K562 (cell line): ENCODE results near the gene DPY19L3. TPM values are rescaled to one million over a fixed set of nuclear protein-coding genes. Genes with fewer than 3 reads are reported as not detected.

ENCODE experiments used
- REST ChIP-seq, 2 experiments: fragments of 450-650 bp; formaldehyde crosslinking in 1 of 2; IDR thresholded peaks; 2 replicates each; pipeline versions ENCODE4 v1.4.0 to v1.6.1; 2014 to 2020; ENCODE audit warnings: mild to moderate bottlenecking in 2 of 2, borderline replicate concordance in 1 of 2, low read depth in 1 of 2
- polyA plus RNA-seq, 8 experiments: library from polyadenylated mRNA; depleted of rRNA in 4 of 8; stranded (reverse) in 5 of 8; unstranded in 3 of 8; fragments of >200 nt; fragmentation: Nextera tagmentation in 2 of 8; fragmentation: Illumina TruSeq in 1 of 8; extraction: Ambion mirVana in 2 of 8; extraction: Trizol in 1 of 8; gene quantifications; 2 replicates each; pipeline versions ENCODE4 v1.2.1 to v1.2.3, GENCODE V29; 2011 to 2014; ENCODE audit warnings: inconsistent platforms in 1 of 8, missing spikeins in 1 of 8
- total RNA-seq, 7 experiments: library from RNA; depleted of rRNA in 6 of 7; stranded (reverse); fragments of >200 nt in 6 of 7; fragmentation: Illumina TruSeq in 2 of 7; extraction: Trizol in 2 of 7; gene quantifications; 2 replicates each; pipeline versions ENCODE4 v1.2.1 to v1.2.3, GENCODE V29; 2011 to 2021; ENCODE audit warnings: low replicate concordance in 1 of 7

DPY19L3 gene
- total and polyA plus RNA-seq, 9 of the 15 experiments (the other 6 are each of a cell fraction or from before 2014, with no cell fraction given), result 4.7 to 39.2 (median 22.0) TPM

- peak; percentile 7; the same call in 1 of the 2 replicates for TF ChIP-seq REST (IDR thresholded peaks at IDR 0.05; ENCODE audit: borderline replicate concordance)
- no peak for TF ChIP-seq REST (CRISPR knock-in tag; IDR thresholded peaks at IDR 0.05; ENCODE audit: low read depth)
Measured at GRCh38 chr19:32464279-32464678, 58.7 kb downstream of the DPY19L3 start (continued).
